ENCODE measurements around the gene RAB38. TPM values are rescaled to one million over a fixed set of nuclear protein-coding genes. Genes with fewer than 3 reads are reported as not detected.

Gene RAB38
- polyA plus RNA-seq, 4 donors, result 0.67 to 14.3 (median 1.2) TPM

DNA sequence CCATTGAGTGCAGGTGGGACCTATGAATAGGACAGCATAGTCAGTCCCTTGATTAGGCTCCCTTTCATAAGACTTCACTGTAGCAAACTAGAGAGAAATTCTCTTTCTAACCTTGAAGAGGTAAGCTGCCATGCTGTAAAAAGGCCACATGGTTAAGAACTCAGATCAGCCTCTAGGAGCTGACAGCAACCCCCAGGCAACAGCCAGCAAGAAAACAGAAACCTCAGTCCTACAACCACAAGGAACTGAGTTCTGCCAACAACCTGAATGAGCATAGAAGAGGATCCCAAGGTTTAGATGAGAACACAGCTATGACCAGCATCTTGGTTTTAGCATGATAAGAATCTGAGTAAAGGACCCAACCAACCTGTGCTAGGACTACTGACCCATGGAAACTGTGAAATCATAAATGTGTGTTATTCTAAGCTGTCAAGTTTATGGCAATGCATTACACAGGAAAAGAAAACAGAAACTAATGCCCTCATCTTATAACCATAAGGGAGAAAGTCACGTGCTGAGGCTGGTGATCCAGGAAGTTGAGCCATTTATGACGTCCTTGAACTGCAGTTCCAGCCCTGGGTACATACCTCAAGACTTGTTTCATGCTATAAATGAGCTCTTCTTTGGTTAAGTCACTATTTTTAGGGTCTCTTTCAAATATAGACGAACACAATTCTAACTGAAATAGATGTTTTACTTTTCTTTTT is 43.3 kb downstream of the RAB38 start:
- WGBS, 3 donors, result 53 to 55% (median 54%) methylated on average over 3 of the region's 3 CpGs
- peaks cover 0 to 8% of the 10 kb centered on the region in 2 donors for H3K9me3 ChIP-seq (ENCODE audit: control insufficient read depth in 2 of 2, insufficient read depth in 1 of 2, low read depth in 1 of 2, low read length in 1 of 2)
- no peaks in the 10 kb centered on the region for H3K4me1 ChIP-seq (ENCODE audit: control insufficient read depth in 3 of 3, insufficient read depth in 2 of 3, low read depth in 1 of 3, low read length in 2 of 3)
- H3K4me3 ChIP-seq (ENCODE audit: low read depth in 1 of 3, low read length in 3 of 3), result no peak overlapping the region
- H3K27me3 ChIP-seq (ENCODE audit: control insufficient read depth in 3 of 3, insufficient read depth in 3 of 3, low read length in 3 of 3), result no peaks in the 10 kb centered on the region
- H3K36me3 ChIP-seq (ENCODE audit: control insufficient read depth in 3 of 3, insufficient read depth in 2 of 3, low read depth in 1 of 3, low read length in 3 of 3), result no peaks in the 10 kb centered on the region
- DNase-seq (peak; percentile 9), FAIRE-seq (no peak)
- H3K27ac ChIP-seq (ENCODE audit: low read depth in 1 of 3, low read length in 2 of 3), result no peak overlapping the region

DNA sequence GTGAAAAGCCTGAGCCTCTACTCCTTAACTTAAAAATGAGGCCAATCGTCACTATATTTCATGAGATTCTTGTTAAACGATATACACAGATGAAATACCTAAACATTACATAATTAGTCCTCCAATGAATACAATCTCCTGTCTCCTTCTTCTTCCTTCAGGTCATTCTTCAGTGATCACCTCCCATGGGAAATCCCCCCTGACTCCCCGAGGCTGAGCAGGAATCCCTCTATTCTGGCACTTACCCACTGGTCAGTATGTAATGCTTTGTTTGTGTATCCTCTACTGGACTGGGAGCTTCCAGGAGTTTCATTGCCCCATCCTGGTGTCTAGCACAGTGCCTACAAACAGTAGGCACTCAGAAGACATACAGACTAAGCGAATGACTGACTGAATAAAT is 52.3 kb downstream of the RAB38 start:
- no peak for DNase-seq
- H3K27ac ChIP-seq (ENCODE audit: low read depth in 1 of 3, low read length in 2 of 3), result no peak overlapping the region
- H3K36me3 ChIP-seq (ENCODE audit: control insufficient read depth in 3 of 3, insufficient read depth in 2 of 3, low read depth in 1 of 3, low read length in 3 of 3), result no peaks in the 10 kb centered on the region
- no peaks in the 10 kb centered on the region for H3K9me3 ChIP-seq (ENCODE audit: control insufficient read depth in 2 of 2, insufficient read depth in 1 of 2, low read depth in 1 of 2, low read length in 1 of 2)
- FAIRE-seq, result no peak
- no peak overlapping the region for H3K4me3 ChIP-seq (ENCODE audit: low read depth in 1 of 3, low read length in 3 of 3)
- 83 to 92% (median 87%) methylated on average over 4 of the region's 4 CpGs for WGBS, 3 donors
- H3K27me3 ChIP-seq (ENCODE audit: control insufficient read depth in 3 of 3, insufficient read depth in 3 of 3, low read length in 3 of 3), result no peaks in the 10 kb centered on the region
- H3K4me1 ChIP-seq (ENCODE audit: control insufficient read depth in 3 of 3, insufficient read depth in 2 of 3, low read depth in 1 of 3, low read length in 2 of 3), result no peaks in the 10 kb centered on the region

GRCh38 chr11:88119561-88119960 is 55.7 kb downstream of the RAB38 start:
- Histone ChIP-seq H3K4me1 (ENCODE audit: control insufficient read depth in 3 of 3, insufficient read depth in 2 of 3, low read depth in 1 of 3, low read length in 2 of 3) (no peaks in the 10 kb centered on the region), H3K9me3 (ENCODE audit: control insufficient read depth in 2 of 2, insufficient read depth in 1 of 2, low read depth in 1 of 2, low read length in 1 of 2) (no peaks in the 10 kb centered on the region), H3K27me3 (ENCODE audit: control insufficient read depth in 3 of 3, insufficient read depth in 3 of 3, low read length in 3 of 3) (no peaks in the 10 kb centered on the region), H3K27ac (ENCODE audit: low read depth in 1 of 3, low read length in 2 of 3) (no peak overlapping the region), H3K36me3 (ENCODE audit: control insufficient read depth in 3 of 3, insufficient read depth in 2 of 3, low read depth in 1 of 3, low read length in 3 of 3) (no peaks in the 10 kb centered on the region), H3K4me3 (ENCODE audit: low read depth in 1 of 3, low read length in 3 of 3) (no peak overlapping the region)
- DNase-seq (no peak), FAIRE-seq (no peak)
- 17 to 42% (median 22%) methylated on average over 2 of the region's 2 CpGs for WGBS, 3 donors

DNA sequence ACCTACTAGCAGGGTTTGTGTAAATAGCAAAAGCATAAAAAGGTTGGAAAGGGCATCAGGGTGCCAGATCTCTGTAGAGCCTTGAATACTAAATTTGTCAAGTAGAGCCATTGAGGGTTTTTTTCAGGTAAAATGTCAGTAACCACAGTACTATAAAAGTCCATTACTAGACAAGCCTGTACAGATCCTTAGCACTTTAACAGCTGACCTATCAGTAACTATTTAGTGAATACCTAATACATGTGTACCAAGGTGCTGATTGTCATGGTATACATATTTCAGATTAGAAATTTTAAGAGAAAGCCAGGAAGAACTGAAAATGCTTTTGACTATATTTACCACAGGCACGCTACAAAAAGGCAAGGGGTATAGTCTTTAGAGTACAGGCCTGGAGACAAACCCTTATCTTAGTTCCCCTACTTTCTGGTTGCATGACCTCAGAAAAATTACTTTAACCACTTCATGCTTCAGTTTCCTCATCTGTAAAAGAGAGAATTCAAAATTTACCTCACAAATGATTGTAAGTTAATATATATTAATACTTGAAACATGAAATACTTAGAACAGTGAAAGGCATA is 57.9 kb downstream of the RAB38 start:
- H3K4me3 ChIP-seq (ENCODE audit: low read depth in 1 of 3, low read length in 3 of 3), result no peak overlapping the region
- WGBS, 3 donors, result 88 to 99% (median 91%) methylated on average over 1 of the region's 1 CpG
- no peak overlapping the region for H3K27ac ChIP-seq (ENCODE audit: low read depth in 1 of 3, low read length in 2 of 3)
- H3K27me3 ChIP-seq (ENCODE audit: control insufficient read depth in 3 of 3, insufficient read depth in 3 of 3, low read length in 3 of 3), result no peaks in the 10 kb centered on the region
- no peaks in the 10 kb centered on the region for H3K36me3 ChIP-seq (ENCODE audit: control insufficient read depth in 3 of 3, insufficient read depth in 2 of 3, low read depth in 1 of 3, low read length in 3 of 3)
- FAIRE-seq, result no peak
- no peaks in the 10 kb centered on the region for H3K4me1 ChIP-seq (ENCODE audit: control insufficient read depth in 3 of 3, insufficient read depth in 2 of 3, low read depth in 1 of 3, low read length in 2 of 3)
- no peaks in the 10 kb centered on the region for H3K9me3 ChIP-seq (ENCODE audit: control insufficient read depth in 2 of 2, insufficient read depth in 1 of 2, low read depth in 1 of 2, low read length in 1 of 2)
- DNase-seq, result no peak

- WGBS, 3 donors, result 90 to 92% (median 91%) methylated on average over 6 of the region's 6 CpGs
- Histone ChIP-seq H3K9me3 (ENCODE audit: control insufficient read depth in 2 of 2, insufficient read depth in 1 of 2, low read depth in 1 of 2, low read length in 1 of 2) (no peaks in the 10 kb centered on the region), H3K36me3 (ENCODE audit: control insufficient read depth in 3 of 3, insufficient read depth in 2 of 3, low read depth in 1 of 3, low read length in 3 of 3) (no peaks in the 10 kb centered on the region), H3K4me1 (ENCODE audit: control insufficient read depth in 3 of 3, insufficient read depth in 2 of 3, low read depth in 1 of 3, low read length in 2 of 3) (no peaks in the 10 kb centered on the region), H3K27ac (ENCODE audit: low read depth in 1 of 3, low read length in 2 of 3) (no peak overlapping the region), H3K4me3 (ENCODE audit: low read depth in 1 of 3, low read length in 3 of 3) (no peak overlapping the region), H3K27me3 (ENCODE audit: control insufficient read depth in 3 of 3, insufficient read depth in 3 of 3, low read length in 3 of 3) (no peaks in the 10 kb centered on the region)
- FAIRE-seq, result no peak
- DNase-seq, result no peak
These were observed 59.2 kb downstream of the RAB38 start for GRCh38 chr11:88115828-88116755.

DNA sequence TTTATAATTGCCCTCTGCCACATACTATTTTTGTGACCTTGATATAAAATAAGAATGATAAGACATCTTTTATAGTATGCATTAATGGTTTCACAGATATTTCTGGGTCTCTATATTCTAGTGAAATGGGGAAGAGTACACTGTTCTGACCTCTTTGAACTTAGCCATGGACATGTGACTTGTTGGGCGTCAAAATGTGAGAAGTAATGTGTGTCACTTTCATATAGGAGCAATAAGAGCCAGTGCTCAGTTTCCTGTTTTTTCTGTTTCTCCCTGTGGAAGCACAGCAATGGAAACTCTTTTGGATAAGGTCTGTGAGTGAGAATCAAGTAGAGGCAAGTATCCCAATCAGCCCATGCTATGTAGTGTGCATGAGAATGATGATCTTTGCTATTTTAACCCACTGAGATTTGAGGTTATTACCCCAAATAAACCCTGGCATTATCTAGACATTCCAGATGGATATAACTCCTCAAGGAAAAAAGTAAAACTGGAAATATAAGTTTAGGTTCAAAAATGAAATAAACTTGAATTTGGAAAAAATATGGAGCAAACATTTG is 60.7 kb downstream of the RAB38 start:
- Histone ChIP-seq H3K4me1 (ENCODE audit: control insufficient read depth in 3 of 3, insufficient read depth in 2 of 3, low read depth in 1 of 3, low read length in 2 of 3) (no peaks in the 10 kb centered on the region), H3K36me3 (ENCODE audit: control insufficient read depth in 3 of 3, insufficient read depth in 2 of 3, low read depth in 1 of 3, low read length in 3 of 3) (peaks cover 0 to 5% (median 0%) of the 10 kb centered on the region in 3 donors), H3K27me3 (ENCODE audit: control insufficient read depth in 3 of 3, insufficient read depth in 3 of 3, low read length in 3 of 3) (no peaks in the 10 kb centered on the region), H3K4me3 (ENCODE audit: low read depth in 1 of 3, low read length in 3 of 3) (no peak overlapping the region), H3K9me3 (ENCODE audit: control insufficient read depth in 2 of 2, insufficient read depth in 1 of 2, low read depth in 1 of 2, low read length in 1 of 2) (no peaks in the 10 kb centered on the region), H3K27ac (ENCODE audit: low read depth in 1 of 3, low read length in 2 of 3) (no peak overlapping the region)
- DNase-seq (no peak), FAIRE-seq (no peak)
- WGBS, 3 donors, result 73 to 81% (median 81%) methylated on average over 1 of the region's 1 CpG

DNA sequence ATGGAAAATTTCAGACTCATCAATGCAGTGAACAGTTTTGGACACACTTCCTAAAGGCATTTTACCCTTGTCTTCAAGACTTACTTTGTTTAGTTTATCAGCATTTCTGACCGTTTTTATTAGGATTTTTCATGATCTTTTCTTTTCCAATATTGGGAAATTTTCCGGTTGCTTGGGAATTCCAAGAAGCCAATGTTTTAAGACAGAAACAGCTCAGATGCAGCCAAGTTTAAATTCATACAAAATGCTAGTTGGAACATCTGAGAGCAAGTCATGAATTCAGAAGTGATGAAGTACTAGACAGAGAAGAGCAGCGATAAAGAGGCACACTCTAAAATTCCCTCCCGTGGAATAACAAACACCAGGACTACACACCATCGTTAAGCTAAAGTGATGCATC is 68.6 kb downstream of the RAB38 start:
- Histone ChIP-seq H3K9me3 (ENCODE audit: control insufficient read depth in 2 of 2, insufficient read depth in 1 of 2, low read depth in 1 of 2, low read length in 1 of 2) (no peaks in the 10 kb centered on the region), H3K36me3 (ENCODE audit: control insufficient read depth in 3 of 3, insufficient read depth in 2 of 3, low read depth in 1 of 3, low read length in 3 of 3) (peaks cover 0 to 5% (median 0%) of the 10 kb centered on the region in 3 donors), H3K4me1 (ENCODE audit: control insufficient read depth in 3 of 3, insufficient read depth in 2 of 3, low read depth in 1 of 3, low read length in 2 of 3) (peaks cover 0 to 7% (median 5%) of the 10 kb centered on the region in 3 donors), H3K4me3 (ENCODE audit: low read depth in 1 of 3, low read length in 3 of 3) (no peak overlapping the region), H3K27ac (ENCODE audit: low read depth in 1 of 3, low read length in 2 of 3) (no peak overlapping the region), H3K27me3 (ENCODE audit: control insufficient read depth in 3 of 3, insufficient read depth in 3 of 3, low read length in 3 of 3) (no peaks in the 10 kb centered on the region)
- no peak for DNase-seq
- WGBS, 3 donors, result 77 to 88% (median 87%) methylated on average over 5 of the region's 5 CpGs
- no peak for FAIRE-seq

DNA sequence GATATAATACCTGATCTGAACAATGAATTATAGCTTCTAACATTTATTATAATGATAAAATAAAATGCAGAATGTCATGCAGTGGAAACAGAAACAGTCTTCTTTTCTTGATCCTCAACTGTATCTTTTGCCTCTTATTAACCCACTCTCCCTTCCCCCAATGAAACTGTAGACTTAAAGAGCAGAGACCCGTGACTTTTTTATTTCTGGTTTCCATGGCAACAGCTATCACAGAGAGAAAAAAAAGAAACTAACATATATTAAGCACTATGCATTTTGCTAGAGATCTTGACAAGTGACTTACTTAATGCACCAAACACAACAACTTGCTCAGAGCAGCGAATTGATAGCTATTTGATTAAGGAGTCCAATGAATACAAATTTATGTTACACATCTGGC is 69.3 kb downstream of the RAB38 start:
- Histone ChIP-seq H3K4me3 (ENCODE audit: low read depth in 1 of 3, low read length in 3 of 3) (no peak overlapping the region), H3K9me3 (ENCODE audit: control insufficient read depth in 2 of 2, insufficient read depth in 1 of 2, low read depth in 1 of 2, low read length in 1 of 2) (no peaks in the 10 kb centered on the region), H3K4me1 (ENCODE audit: control insufficient read depth in 3 of 3, insufficient read depth in 2 of 3, low read depth in 1 of 3, low read length in 2 of 3) (peaks cover 0 to 7% (median 5%) of the 10 kb centered on the region in 3 donors), H3K36me3 (ENCODE audit: control insufficient read depth in 3 of 3, insufficient read depth in 2 of 3, low read depth in 1 of 3, low read length in 3 of 3) (peaks cover 0 to 5% (median 0%) of the 10 kb centered on the region in 3 donors), H3K27me3 (ENCODE audit: control insufficient read depth in 3 of 3, insufficient read depth in 3 of 3, low read length in 3 of 3) (no peaks in the 10 kb centered on the region), H3K27ac (ENCODE audit: low read depth in 1 of 3, low read length in 2 of 3) (no peak overlapping the region)
- FAIRE-seq (no peak), DNase-seq (no peak)
- 57 to 60% (median 57%) methylated on average over 2 of the region's 2 CpGs for WGBS, 3 donors

All from small intestine (tissue), 7 donors.